ENCODE data around the gene COL13A1.

The COL13A1 gene

GRCh38 chr10:69794673-69795072 is 7.0 kb upstream of the COL13A1 start:
- DNase-seq = no peak

- no peak for DNase-seq
Measured at GRCh38 chr10:69795242-69795934, 6.3 kb upstream of the COL13A1 start.

GRCh38 chr10:69797959-69798358 is 3.7 kb upstream of the COL13A1 start:
- DNase-seq = no peak

GRCh38 chr10:69800109-69800508 is 1.6 kb upstream of the COL13A1 start:
- DNase-seq = no peak

GRCh38 chr10:69800665-69801064 is 1.0 kb upstream of the COL13A1 start:
- no peak for DNase-seq

- peak; percentile 16 for DNase-seq
Measured at GRCh38 chr10:69801094-69801433, 642 bp upstream of the COL13A1 start.

GRCh38 chr10:69802424-69803161 is 887 bp downstream of the COL13A1 start:
- no peak for DNase-seq

GRCh38 chr10:69803809-69804208 is 2.1 kb downstream of the COL13A1 start:
- DNase-seq = no peak

- DNase-seq = no peak
Measured at GRCh38 chr10:69804775-69805174, 3.1 kb downstream of the COL13A1 start.

GRCh38 chr10:69807122-69807521 is 5.4 kb downstream of the COL13A1 start:
- DNase-seq = no peak

GRCh38 chr10:69807696-69808095 is 6.0 kb downstream of the COL13A1 start:
- no peak for DNase-seq

GRCh38 chr10:69809318-69809717 is 7.6 kb downstream of the COL13A1 start:
- no peak for DNase-seq

GRCh38 chr10:69810097-69810496 is 8.4 kb downstream of the COL13A1 start:
- DNase-seq = no peak

- no peak for DNase-seq
Measured at GRCh38 chr10:69810675-69811397, 9.1 kb downstream of the COL13A1 start.

- DNase-seq = no peak
Measured at GRCh38 chr10:69813632-69814031, 11.9 kb downstream of the COL13A1 start.

- DNase-seq = no peak
Measured at GRCh38 chr10:69814251-69814650, 12.5 kb downstream of the COL13A1 start.

GRCh38 chr10:69815104-69815503 is 13.4 kb downstream of the COL13A1 start:
- no peak for DNase-seq

GRCh38 chr10:69816521-69816920 is 14.8 kb downstream of the COL13A1 start:
- DNase-seq = no peak

GRCh38 chr10:69817078-69817581 is 15.4 kb downstream of the COL13A1 start:
- no peak for DNase-seq

GRCh38 chr10:69818676-69819239 is 17.1 kb downstream of the COL13A1 start:
- no peak for DNase-seq

GRCh38 chr10:69819716-69820506 is 18.2 kb downstream of the COL13A1 start:
- no peak for DNase-seq

GRCh38 chr10:69820817-69821216 is 19.1 kb downstream of the COL13A1 start:
- no peak for DNase-seq

GRCh38 chr10:69825604-69826003 is 23.9 kb downstream of the COL13A1 start:
- DNase-seq = no peak

Measured in CD4-positive, alpha-beta T cell treated with Interleukin-21 for 1 hour (primary cell).